Amniotic epithelial cell (primary cell): Measurements from ENCODE around the gene C22orf42.
"Not testable (repeated sequence)": the region's sequence is repeated elsewhere in the genome, so short reads cannot be mapped to it uniquely, and the experiment has no call there.

ENCODE experiments used
- DNase-seq: peaks from one replicate; pipeline ENCODE4 v3.0.0-alpha.2; 2010; ENCODE audit warnings: low read depth

C22orf42 gene

GRCh38 chr22:32158712-32159533 lies at the start of gene C22orf42:
Gene C22orf42, minus strand, starts transcription at chr22:32159303. Its CDS starts 88 bp downstream, at chr22:32159215.
- no peak for DNase-seq

- no peak for DNase-seq
Measured at GRCh38 chr22:32208681-32209080, 49.6 kb upstream of the C22orf42 start.

GRCh38 chr22:32207971-32208480 lies 48.9 kb upstream of the C22orf42 start:
- no peak for DNase-seq

- DNase-seq = peak; percentile 4
Measured at GRCh38 chr22:32206774-32207758, 48.0 kb upstream of the C22orf42 start.

- DNase-seq = no peak
Measured at GRCh38 chr22:32205974-32206773, 47.1 kb upstream of the C22orf42 start.

GRCh38 chr22:32204856-32205722 lies 46.0 kb upstream of the C22orf42 start, which contains the start of gene RFPL2:
Gene RFPL2, minus strand, starts transcription at chr22:32205073. Its CDS starts 2,622 bp downstream, at chr22:32202451.
- peak; percentile 5 for DNase-seq

GRCh38 chr22:32204040-32204855 lies 45.1 kb upstream of the C22orf42 start:
- DNase-seq = peak; percentile 2

GRCh38 chr22:32203181-32204039 lies 44.3 kb upstream of the C22orf42 start:
- no peak for DNase-seq

GRCh38 chr22:32202539-32203180 lies 43.6 kb upstream of the C22orf42 start:
- peak; percentile 8 for DNase-seq

- no peak for DNase-seq
Measured at GRCh38 chr22:32202161-32202538, 43.0 kb upstream of the C22orf42 start.

GRCh38 chr22:32200752-32201151 lies 41.6 kb upstream of the C22orf42 start:
- DNase-seq = no peak

GRCh38 chr22:32199961-32200360 lies 40.9 kb upstream of the C22orf42 start:
- no peak for DNase-seq

GRCh38 chr22:32199341-32199740 lies 40.2 kb upstream of the C22orf42 start:
- DNase-seq = no peak

- not testable (repeated sequence) for DNase-seq
Measured at GRCh38 chr22:32197553-32198226, 38.6 kb upstream of the C22orf42 start.

GRCh38 chr22:32195900-32196299 lies 36.8 kb upstream of the C22orf42 start:
- DNase-seq = not testable (repeated sequence)

GRCh38 chr22:32193346-32193745 lies 34.2 kb upstream of the C22orf42 start:
- DNase-seq = not testable (repeated sequence)

GRCh38 chr22:32191021-32191420 lies 31.9 kb upstream of the C22orf42 start:
- not testable (repeated sequence) for DNase-seq

- DNase-seq = no peak
Measured at GRCh38 chr22:32185821-32186220, 26.7 kb upstream of the C22orf42 start.
